GM19467 (cell line): ENCODE measurements around the gene CARMIL1.
A peak's percentile ranks its signal among the peaks of the same experiment; 100 is the strongest.

ENCODE experiments used
- ATAC-seq: cut with Tn5 transposase; IDR thresholded peaks from one replicate; pipeline ENCODE4 v1.9.1; 2021; ENCODE audit warnings: mild to moderate bottlenecking, moderate library complexity; ENCODE audit not compliant: unreplicated experiment

CARMIL1 gene

GRCh38 chr6:25465941-25466340 is 186.8 kb downstream of the CARMIL1 start:
- no peak for ATAC-seq

GRCh38 chr6:25468881-25469280 is 189.7 kb downstream of the CARMIL1 start:
- no peak for ATAC-seq

- ATAC-seq: no peak
Measured at GRCh38 chr6:25469797-25470388, 190.7 kb downstream of the CARMIL1 start.

GRCh38 chr6:25472306-25472705 is 193.1 kb downstream of the CARMIL1 start:
- ATAC-seq: no peak

- ATAC-seq: no peak
Measured at GRCh38 chr6:25472906-25473305, 193.7 kb downstream of the CARMIL1 start.

- ATAC-seq: no peak
Measured at GRCh38 chr6:25473447-25473846, 194.3 kb downstream of the CARMIL1 start.

GRCh38 chr6:25476126-25476525 is 197.0 kb downstream of the CARMIL1 start:
- ATAC-seq: no peak

- no peak for ATAC-seq
Measured at GRCh38 chr6:25477006-25477590, 197.9 kb downstream of the CARMIL1 start.

- no peak for ATAC-seq
Measured at GRCh38 chr6:25478973-25479372, 199.8 kb downstream of the CARMIL1 start.

GRCh38 chr6:25481267-25481666 is 202.1 kb downstream of the CARMIL1 start:
- no peak for ATAC-seq

GRCh38 chr6:25482996-25483395 is 203.8 kb downstream of the CARMIL1 start:
- no peak for ATAC-seq

GRCh38 chr6:25483943-25484342 is 204.8 kb downstream of the CARMIL1 start:
- ATAC-seq: no peak

- ATAC-seq: no peak
Measured at GRCh38 chr6:25484900-25485299, 205.7 kb downstream of the CARMIL1 start.

- ATAC-seq: no peak
Measured at GRCh38 chr6:25485821-25486534, 206.8 kb downstream of the CARMIL1 start.

GRCh38 chr6:25486550-25486949 is 207.4 kb downstream of the CARMIL1 start:
- ATAC-seq: no peak

- ATAC-seq: no peak
Measured at GRCh38 chr6:25487012-25487411, 207.8 kb downstream of the CARMIL1 start.

- ATAC-seq: no peak
Measured at GRCh38 chr6:25488156-25488555, 209.0 kb downstream of the CARMIL1 start.

GRCh38 chr6:25489399-25489798 is 210.2 kb downstream of the CARMIL1 start:
- ATAC-seq: no peak

GRCh38 chr6:25490018-25490801 is 211.0 kb downstream of the CARMIL1 start:
- peak; percentile 76 for ATAC-seq

GRCh38 chr6:25492951-25493350 is 213.8 kb downstream of the CARMIL1 start:
- ATAC-seq: no peak

GRCh38 chr6:25494469-25494868 is 215.3 kb downstream of the CARMIL1 start:
- ATAC-seq: no peak
